HG03135 (cell line): Measurements from ENCODE around the gene TACC2.
"Not testable (repeated sequence)": the region's sequence is repeated elsewhere in the genome, so short reads cannot be mapped to it uniquely, and the experiment has no call there.

Source experiments
- ATAC-seq: cut with Tn5 transposase; IDR thresholded peaks from one replicate; pipeline ENCODE4 v1.9.1; 2021; ENCODE audit warnings: mild to moderate bottlenecking, moderate library complexity; ENCODE audit not compliant: unreplicated experiment

Gene TACC2

GRCh38 chr10:122188706-122189105, 199.7 kb downstream of the TACC2 start:
- ATAC-seq = no peak

GRCh38 chr10:122189185-122189584, 200.2 kb downstream of the TACC2 start:
- no peak for ATAC-seq

- ATAC-seq = no peak
These were observed 201.4 kb downstream of the TACC2 start for GRCh38 chr10:122190176-122190943.

- no peak for ATAC-seq
These were observed 203.1 kb downstream of the TACC2 start for GRCh38 chr10:122191936-122192541.

- ATAC-seq = no peak
These were observed 205.3 kb downstream of the TACC2 start for GRCh38 chr10:122194251-122194650.

GRCh38 chr10:122196218-122196617, 207.3 kb downstream of the TACC2 start:
- no peak for ATAC-seq

- no peak for ATAC-seq
These were observed 208.8 kb downstream of the TACC2 start for GRCh38 chr10:122197611-122198222.

GRCh38 chr10:122198631-122199030, 209.7 kb downstream of the TACC2 start:
- ATAC-seq = no peak

GRCh38 chr10:122199070-122199469, 210.1 kb downstream of the TACC2 start:
- ATAC-seq = no peak

GRCh38 chr10:122199689-122200088, 210.7 kb downstream of the TACC2 start:
- ATAC-seq = no peak

GRCh38 chr10:122201401-122201800, 212.4 kb downstream of the TACC2 start:
- no peak for ATAC-seq

GRCh38 chr10:122203180-122203579, 214.2 kb downstream of the TACC2 start:
- not testable (repeated sequence) for ATAC-seq

- no peak for ATAC-seq
These were observed 215.9 kb downstream of the TACC2 start for GRCh38 chr10:122204691-122205489.

- ATAC-seq = no peak
These were observed 217.6 kb downstream of the TACC2 start for GRCh38 chr10:122206471-122207065.

- ATAC-seq = no peak
These were observed 218.2 kb downstream of the TACC2 start for GRCh38 chr10:122207163-122207562.

GRCh38 chr10:122207596-122207995, 218.6 kb downstream of the TACC2 start:
- no peak for ATAC-seq

- ATAC-seq = no peak
These were observed 219.8 kb downstream of the TACC2 start for GRCh38 chr10:122208571-122209430.

GRCh38 chr10:122210481-122211265, 221.7 kb downstream of the TACC2 start:
- no peak for ATAC-seq

GRCh38 chr10:122213364-122213763, 224.4 kb downstream of the TACC2 start:
- no peak for ATAC-seq
